ENCODE data around the gene MANSC1.
A peak's percentile ranks its signal among the peaks of the same experiment; 100 is the strongest.
"Not testable (repeated sequence)": the region's sequence is repeated elsewhere in the genome, so short reads cannot be mapped to it uniquely, and the experiment has no call there.

Gene MANSC1

GRCh38 chr12:12319451-12320183 is 30.4 kb downstream of the MANSC1 start:
- no peak for DNase-seq

- no peak for DNase-seq
Observed at GRCh38 chr12:12315838-12316237, 34.2 kb downstream of the MANSC1 start.

- DNase-seq: not testable (repeated sequence)
Observed at GRCh38 chr12:12310695-12311094, 39.3 kb downstream of the MANSC1 start.

GRCh38 chr12:12305568-12306300 is 44.3 kb downstream of the MANSC1 start:
- DNase-seq: no peak

- no peak for DNase-seq
Observed at GRCh38 chr12:12302976-12303375, 47.1 kb downstream of the MANSC1 start.

- DNase-seq: no peak
Observed at GRCh38 chr12:12301122-12301521, 48.9 kb downstream of the MANSC1 start.

- no peak for DNase-seq
Observed at GRCh38 chr12:12297201-12297830, 52.7 kb downstream of the MANSC1 start.

GRCh38 chr12:12294215-12295005 is 55.6 kb downstream of the MANSC1 start:
- peak; percentile 78 for DNase-seq

GRCh38 chr12:12290206-12290605 is 59.8 kb downstream of the MANSC1 start:
- no peak for DNase-seq

- DNase-seq: no peak
Observed at GRCh38 chr12:12286441-12286840, 63.6 kb downstream of the MANSC1 start.

GRCh38 chr12:12282761-12283425 is 67.1 kb downstream of the MANSC1 start:
- peak; percentile 70 for DNase-seq

- no peak for DNase-seq
Observed at GRCh38 chr12:12282202-12282601, 67.8 kb downstream of the MANSC1 start.

GRCh38 chr12:12281134-12281533 is 68.9 kb downstream of the MANSC1 start:
- DNase-seq: no peak

GRCh38 chr12:12278899-12279298 is 71.1 kb downstream of the MANSC1 start:
- DNase-seq: no peak

Data from NCI-H226 (cell line).